Measurements from ENCODE around the gene EEF1AKMT2.

GRCh38 chr10:124728830-124729661 is 62.6 kb downstream of the EEF1AKMT2 start:
- TF ChIP-seq CTCF (conservative IDR thresholded peaks at IDR 0.05; ENCODE audit: low read depth, low read length) (no peak), EZH2 (IDR thresholded peaks at IDR 0.05; ENCODE audit: borderline replicate concordance, low read depth, low read length, poor library complexity, severe bottlenecking) (no peak)
